ENCODE results near the gene SSBP1.

DNA sequence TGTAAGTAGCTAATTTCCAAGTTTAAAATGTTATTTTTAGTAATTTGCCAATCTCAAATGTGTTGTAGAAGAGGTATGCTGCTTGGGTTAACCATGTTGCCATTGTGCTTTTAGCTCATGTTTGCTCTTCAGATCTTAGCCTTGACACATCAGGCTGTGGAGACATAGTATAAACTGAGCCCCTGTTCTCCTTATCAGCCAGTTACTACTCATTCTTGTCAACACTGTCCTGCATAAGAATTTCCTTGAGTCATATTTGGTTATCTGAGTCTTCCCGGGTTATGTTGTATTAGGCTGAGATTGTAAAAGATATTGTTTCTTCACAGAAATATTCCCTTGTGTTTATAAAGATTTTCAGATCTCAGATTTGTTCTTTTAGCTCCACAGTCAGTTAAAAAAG lies 4.1 kb downstream of the SSBP1 start:
- TF ChIP-seq, protein P1, sequence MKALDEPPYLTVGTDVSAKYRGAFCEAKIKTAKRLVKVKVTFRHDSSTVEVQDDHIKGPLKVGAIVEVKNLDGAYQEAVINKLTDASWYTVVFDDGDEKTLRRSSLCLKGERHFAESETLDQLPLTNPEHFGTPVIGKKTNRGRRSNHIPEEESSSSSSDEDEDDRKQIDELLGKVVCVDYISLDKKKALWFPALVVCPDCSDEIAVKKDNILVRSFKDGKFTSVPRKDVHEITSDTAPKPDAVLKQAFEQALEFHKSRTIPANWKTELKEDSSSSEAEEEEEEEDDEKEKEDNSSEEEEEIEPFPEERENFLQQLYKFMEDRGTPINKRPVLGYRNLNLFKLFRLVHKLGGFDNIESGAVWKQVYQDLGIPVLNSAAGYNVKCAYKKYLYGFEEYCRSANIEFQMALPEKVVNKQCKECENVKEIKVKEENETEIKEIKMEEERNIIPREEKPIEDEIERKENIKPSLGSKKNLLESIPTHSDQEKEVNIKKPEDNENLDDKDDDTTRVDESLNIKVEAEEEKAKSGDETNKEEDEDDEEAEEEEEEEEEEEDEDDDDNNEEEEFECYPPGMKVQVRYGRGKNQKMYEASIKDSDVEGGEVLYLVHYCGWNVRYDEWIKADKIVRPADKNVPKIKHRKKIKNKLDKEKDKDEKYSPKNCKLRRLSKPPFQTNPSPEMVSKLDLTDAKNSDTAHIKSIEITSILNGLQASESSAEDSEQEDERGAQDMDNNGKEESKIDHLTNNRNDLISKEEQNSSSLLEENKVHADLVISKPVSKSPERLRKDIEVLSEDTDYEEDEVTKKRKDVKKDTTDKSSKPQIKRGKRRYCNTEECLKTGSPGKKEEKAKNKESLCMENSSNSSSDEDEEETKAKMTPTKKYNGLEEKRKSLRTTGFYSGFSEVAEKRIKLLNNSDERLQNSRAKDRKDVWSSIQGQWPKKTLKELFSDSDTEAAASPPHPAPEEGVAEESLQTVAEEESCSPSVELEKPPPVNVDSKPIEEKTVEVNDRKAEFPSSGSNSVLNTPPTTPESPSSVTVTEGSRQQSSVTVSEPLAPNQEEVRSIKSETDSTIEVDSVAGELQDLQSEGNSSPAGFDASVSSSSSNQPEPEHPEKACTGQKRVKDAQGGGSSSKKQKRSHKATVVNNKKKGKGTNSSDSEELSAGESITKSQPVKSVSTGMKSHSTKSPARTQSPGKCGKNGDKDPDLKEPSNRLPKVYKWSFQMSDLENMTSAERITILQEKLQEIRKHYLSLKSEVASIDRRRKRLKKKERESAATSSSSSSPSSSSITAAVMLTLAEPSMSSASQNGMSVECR (CRISPR knock-in tag; IDR thresholded peaks at IDR 0.05; ENCODE audit: borderline replicate concordance): no peak
- TF ChIP-seq, protein P2, sequence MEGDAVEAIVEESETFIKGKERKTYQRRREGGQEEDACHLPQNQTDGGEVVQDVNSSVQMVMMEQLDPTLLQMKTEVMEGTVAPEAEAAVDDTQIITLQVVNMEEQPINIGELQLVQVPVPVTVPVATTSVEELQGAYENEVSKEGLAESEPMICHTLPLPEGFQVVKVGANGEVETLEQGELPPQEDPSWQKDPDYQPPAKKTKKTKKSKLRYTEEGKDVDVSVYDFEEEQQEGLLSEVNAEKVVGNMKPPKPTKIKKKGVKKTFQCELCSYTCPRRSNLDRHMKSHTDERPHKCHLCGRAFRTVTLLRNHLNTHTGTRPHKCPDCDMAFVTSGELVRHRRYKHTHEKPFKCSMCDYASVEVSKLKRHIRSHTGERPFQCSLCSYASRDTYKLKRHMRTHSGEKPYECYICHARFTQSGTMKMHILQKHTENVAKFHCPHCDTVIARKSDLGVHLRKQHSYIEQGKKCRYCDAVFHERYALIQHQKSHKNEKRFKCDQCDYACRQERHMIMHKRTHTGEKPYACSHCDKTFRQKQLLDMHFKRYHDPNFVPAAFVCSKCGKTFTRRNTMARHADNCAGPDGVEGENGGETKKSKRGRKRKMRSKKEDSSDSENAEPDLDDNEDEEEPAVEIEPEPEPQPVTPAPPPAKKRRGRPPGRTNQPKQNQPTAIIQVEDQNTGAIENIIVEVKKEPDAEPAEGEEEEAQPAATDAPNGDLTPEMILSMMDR (IDR thresholded peaks at IDR 0.05): no peak
- TF ChIP-seq FOXK1 (CRISPR knock-in tag; IDR thresholded peaks at IDR 0.05) (no peak), MYBL2 (CRISPR knock-in tag; IDR thresholded peaks at IDR 0.05) (no peak), SMAD4 (CRISPR knock-in tag; IDR thresholded peaks at IDR 0.05) (no peak), ELF4 (CRISPR knock-in tag; IDR thresholded peaks at IDR 0.05; ENCODE audit: low read depth) (no peak)
- TF ChIP-seq, protein P3, sequence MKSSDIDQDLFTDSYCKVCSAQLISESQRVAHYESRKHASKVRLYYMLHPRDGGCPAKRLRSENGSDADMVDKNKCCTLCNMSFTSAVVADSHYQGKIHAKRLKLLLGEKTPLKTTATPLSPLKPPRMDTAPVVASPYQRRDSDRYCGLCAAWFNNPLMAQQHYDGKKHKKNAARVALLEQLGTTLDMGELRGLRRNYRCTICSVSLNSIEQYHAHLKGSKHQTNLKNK (CRISPR knock-in tag; IDR thresholded peaks at IDR 0.05): no peak
- TF ChIP-seq, protein P4, sequence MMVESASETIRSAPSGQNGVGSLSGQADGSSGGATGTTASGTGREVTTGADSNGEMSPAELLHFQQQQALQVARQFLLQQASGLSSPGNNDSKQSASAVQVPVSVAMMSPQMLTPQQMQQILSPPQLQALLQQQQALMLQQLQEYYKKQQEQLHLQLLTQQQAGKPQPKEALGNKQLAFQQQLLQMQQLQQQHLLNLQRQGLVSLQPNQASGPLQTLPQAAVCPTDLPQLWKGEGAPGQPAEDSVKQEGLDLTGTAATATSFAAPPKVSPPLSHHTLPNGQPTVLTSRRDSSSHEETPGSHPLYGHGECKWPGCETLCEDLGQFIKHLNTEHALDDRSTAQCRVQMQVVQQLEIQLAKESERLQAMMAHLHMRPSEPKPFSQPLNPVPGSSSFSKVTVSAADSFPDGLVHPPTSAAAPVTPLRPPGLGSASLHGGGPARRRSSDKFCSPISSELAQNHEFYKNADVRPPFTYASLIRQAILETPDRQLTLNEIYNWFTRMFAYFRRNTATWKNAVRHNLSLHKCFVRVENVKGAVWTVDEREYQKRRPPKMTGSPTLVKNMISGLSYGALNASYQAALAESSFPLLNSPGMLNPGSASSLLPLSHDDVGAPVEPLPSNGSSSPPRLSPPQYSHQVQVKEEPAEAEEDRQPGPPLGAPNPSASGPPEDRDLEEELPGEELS (CRISPR knock-in tag; IDR thresholded peaks at IDR 0.05): no peak
- TF ChIP-seq, protein P5, sequence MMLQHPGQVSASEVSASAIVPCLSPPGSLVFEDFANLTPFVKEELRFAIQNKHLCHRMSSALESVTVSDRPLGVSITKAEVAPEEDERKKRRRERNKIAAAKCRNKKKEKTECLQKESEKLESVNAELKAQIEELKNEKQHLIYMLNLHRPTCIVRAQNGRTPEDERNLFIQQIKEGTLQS (CRISPR knock-in tag; conservative IDR thresholded peaks at IDR 0.05): no peak

Measured in WTC11 (cell line).